Measurements from ENCODE around the gene IFT43. TPM values are rescaled to one million over a fixed set of nuclear protein-coding genes. Genes with fewer than 3 reads are reported as not detected.

IFT43 gene
- total and polyA plus RNA-seq, 9 of the 15 experiments (the other 6 are each of a cell fraction or from before 2014, with no cell fraction given) = 4.9 to 12.8 (median 8.0) TPM

- no peaks in the 10 kb centered on the region for H4K20me1 ChIP-seq (replicated peaks; ENCODE audit: control insufficient read depth, insufficient read depth, low read length)
- POLR2A ChIA-PET = interaction anchor here (1.4 kb wide), 1 partner anchor 16 kb away, joined by 3 read pairs; no protein-coding TSS in a partner anchor
- no peak overlapping the region for H3K4me2 ChIP-seq (ENCODE audit: insufficient read depth, low read length)
- CTCF ChIA-PET (ENCODE audit: low intra/inter-chr PET ratio) = no interaction called here
- FAIRE-seq (no peak), ATAC-seq (no peak; the same call in 2 of the 3 replicates), DNase-seq (ENCODE audit: extremely low read depth in 1 of 4, low spot score in 3 of 4) (no peak)
- no peaks in the 10 kb centered on the region for H3K36me3 ChIP-seq (ENCODE audit: control insufficient read depth, insufficient read depth, low read length)
- H3K9me1 ChIP-seq (ENCODE audit: control insufficient read depth, insufficient read depth, low read length) = no peaks in the 10 kb centered on the region
- H3K9me3 ChIP-seq (replicated peaks; ENCODE audit: control insufficient read depth, insufficient read depth, low read depth, low read length) = no peaks in the 10 kb centered on the region
- H3K4me3 ChIP-seq = no peak overlapping the region
- intact Hi-C loops (cut with micrococcal nuclease) (no loop called here), in situ Hi-C loops (cut with MboI) (loop anchor here (10.0 kb wide), 1 partner anchor 168 kb away; no protein-coding TSS in a partner anchor)
- H3K27me3 ChIP-seq (ENCODE audit: control insufficient read depth in 2 of 2, insufficient read depth in 2 of 2, low read length in 2 of 2) = no peaks in the 10 kb centered on the region
- H3K27ac ChIP-seq (ENCODE audit: extremely low read depth, low read depth, low read length) = no peak overlapping the region
- no peak overlapping the region for H2AFZ ChIP-seq (ENCODE audit: low read depth, low read length)
- H3K4me1 ChIP-seq (replicated peaks in 1 of 2; ENCODE audit: control insufficient read depth in 2 of 2, insufficient read depth in 2 of 2, low read length in 2 of 2) = no peaks in the 10 kb centered on the region
- BruUV-seq (replicated peaks) = no TSS peak
- WGBS (ENCODE audit: insufficient coverage, low coverage, missing lambda C conversion rate) = 15% methylated on average over 7 of the region's 7 CpGs
- TF ChIP-seq SMARCA4 (IDR thresholded peaks at IDR 0.05) = no peak
- no peak for TF ChIP-seq DLX4 (CRISPR knock-in tag; IDR thresholded peaks at IDR 0.05)
- no peak for TF ChIP-seq NKRF (IDR thresholded peaks at IDR 0.05; ENCODE audit: borderline replicate concordance)
- no peak for TF ChIP-seq PATZ1 (CRISPR knock-in tag; IDR thresholded peaks at IDR 0.05; ENCODE audit: borderline replicate concordance)
- no peak for TF ChIP-seq NRF1 (conservative IDR thresholded peaks at IDR 0.05 in 1 of 2, IDR thresholded peaks at IDR 0.05 in 1 of 2)
- TF ChIP-seq IFI16 (CRISPR knock-in tag; IDR thresholded peaks at IDR 0.05) = no peak
- H3K9ac ChIP-seq (ENCODE audit: insufficient read depth in 1 of 2, low read depth in 2 of 2, low read length in 2 of 2) = no peak overlapping the region
- H3K79me2 ChIP-seq (ENCODE audit: control insufficient read depth, insufficient read depth, low read length) = no peaks in the 10 kb centered on the region
Measured at GRCh38 chr14:75972801-75973421, 12.7 kb upstream of the IFT43 start.

Measured in K562 (cell line).